Testis (tissue), 2 donors: ENCODE data around the gene SLC6A2.

Experiments
- POLR2A ChIP-seq: fragments of 450-650 bp; IDR thresholded peaks from one replicate; pipeline ENCODE4 v1.6.1; 2017; ENCODE audit warnings: antibody characterized with exemption, mild to moderate bottlenecking, moderate library complexity
- TF ChIP-seq, protein P1 (sequence below), 3 experiments: fragments of 450-650 bp in 2 of 3; fragments of 200-600 bp in 1 of 3; sonication (generic) in 1 of 3; IDR thresholded peaks; one replicate each; pipeline ENCODE4 v1.5.1; 2016 to 2019; ENCODE audit warnings: antibody characterized with exemption in 3 of 3, mild to moderate bottlenecking in 2 of 3, moderate library complexity in 1 of 3

DNA sequence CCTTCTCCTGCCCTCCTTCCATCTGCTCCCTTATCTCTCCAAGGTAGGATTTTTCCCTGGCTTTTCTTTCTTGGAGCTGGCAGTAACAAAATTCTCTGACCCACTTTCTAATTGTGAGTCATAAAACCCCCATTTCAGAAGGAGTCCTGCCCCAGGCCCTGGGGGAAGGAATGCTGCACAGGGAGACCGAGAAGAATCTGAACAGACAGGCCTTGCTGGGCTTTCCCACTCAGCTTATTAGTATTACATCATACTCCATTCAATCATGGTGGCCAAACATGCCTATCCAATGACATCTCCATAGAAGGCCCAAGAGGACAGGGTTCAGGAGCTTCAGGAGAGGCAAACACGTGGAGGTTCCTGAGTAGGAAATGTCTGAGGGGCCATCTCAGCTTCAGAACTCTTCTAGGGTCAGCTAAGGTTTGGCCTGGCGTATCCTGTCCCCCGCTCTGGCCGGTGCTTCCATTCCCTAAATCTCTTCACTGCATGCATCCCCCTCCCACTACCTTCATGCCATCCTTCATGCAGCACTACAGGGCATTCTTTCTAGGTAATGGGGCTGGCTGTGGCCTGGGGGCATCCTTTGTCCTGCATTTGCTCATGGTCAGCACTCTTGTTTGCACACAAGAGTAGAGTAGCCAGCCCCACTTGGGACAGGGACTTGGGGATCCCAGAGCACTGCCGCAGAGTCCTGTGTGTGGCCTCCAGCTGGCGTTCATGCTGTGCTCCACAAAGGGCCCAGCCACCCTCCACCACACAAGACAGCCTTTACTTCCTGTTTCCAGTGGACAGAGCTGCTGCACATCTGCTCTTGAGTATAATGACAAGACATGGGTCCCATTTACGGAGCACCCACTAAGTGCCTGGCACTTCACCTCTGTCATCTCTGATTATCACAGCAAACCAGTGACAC is 8.2 kb downstream of the SLC6A2 start:
- TF ChIP-seq, protein P1, sequence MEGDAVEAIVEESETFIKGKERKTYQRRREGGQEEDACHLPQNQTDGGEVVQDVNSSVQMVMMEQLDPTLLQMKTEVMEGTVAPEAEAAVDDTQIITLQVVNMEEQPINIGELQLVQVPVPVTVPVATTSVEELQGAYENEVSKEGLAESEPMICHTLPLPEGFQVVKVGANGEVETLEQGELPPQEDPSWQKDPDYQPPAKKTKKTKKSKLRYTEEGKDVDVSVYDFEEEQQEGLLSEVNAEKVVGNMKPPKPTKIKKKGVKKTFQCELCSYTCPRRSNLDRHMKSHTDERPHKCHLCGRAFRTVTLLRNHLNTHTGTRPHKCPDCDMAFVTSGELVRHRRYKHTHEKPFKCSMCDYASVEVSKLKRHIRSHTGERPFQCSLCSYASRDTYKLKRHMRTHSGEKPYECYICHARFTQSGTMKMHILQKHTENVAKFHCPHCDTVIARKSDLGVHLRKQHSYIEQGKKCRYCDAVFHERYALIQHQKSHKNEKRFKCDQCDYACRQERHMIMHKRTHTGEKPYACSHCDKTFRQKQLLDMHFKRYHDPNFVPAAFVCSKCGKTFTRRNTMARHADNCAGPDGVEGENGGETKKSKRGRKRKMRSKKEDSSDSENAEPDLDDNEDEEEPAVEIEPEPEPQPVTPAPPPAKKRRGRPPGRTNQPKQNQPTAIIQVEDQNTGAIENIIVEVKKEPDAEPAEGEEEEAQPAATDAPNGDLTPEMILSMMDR (IDR thresholded peaks at IDR 0.05) = no peak
- no peak for TF ChIP-seq POLR2A
